Endothelial cell (in vitro differentiated cells): ENCODE measurements around the gene QKI. TPM values are rescaled to one million over a fixed set of nuclear protein-coding genes. Genes with fewer than 3 reads are reported as not detected.

Experiments used
- DNase-seq: peaks from one replicate; pipeline ENCODE4 v3.0.0; 2021; ENCODE audit warnings: low spot score
- H3K27ac Mint-ChIP-seq: one replicate; pipeline ENCODE4 v1.8.0; 2021; ENCODE audit warnings: mixed read lengths, inconsistent platforms; ENCODE audit not compliant: unreplicated experiment
- H3K27me3 Mint-ChIP-seq: one replicate; pipeline ENCODE4 v1.8.0; 2021; ENCODE audit warnings: mild to moderate bottlenecking, moderate library complexity, mixed read lengths, inconsistent platforms; ENCODE audit not compliant: unreplicated experiment
- H3K36me3 Mint-ChIP-seq: one replicate; pipeline ENCODE4 v1.8.0; 2021; ENCODE audit warnings: mild to moderate bottlenecking, low read depth, mixed read lengths, inconsistent platforms; ENCODE audit not compliant: unreplicated experiment
- H3K4me1 Mint-ChIP-seq: one replicate; pipeline ENCODE4 v1.8.0; 2021; ENCODE audit warnings: mild to moderate bottlenecking, mixed read lengths, inconsistent platforms; ENCODE audit not compliant: unreplicated experiment
- H3K4me3 Mint-ChIP-seq: one replicate; pipeline ENCODE4 v1.8.0; 2021; ENCODE audit warnings: mild to moderate bottlenecking, mixed read lengths, inconsistent platforms; ENCODE audit not compliant: unreplicated experiment
- H3K9me3 Mint-ChIP-seq: one replicate; pipeline ENCODE4 v1.8.0; 2021; ENCODE audit warnings: mixed read lengths, inconsistent platforms; ENCODE audit not compliant: unreplicated experiment
- CTCF ChIP-seq: fragments of 200-600 bp; sonication (generic); IDR thresholded peaks from one replicate; pipeline ENCODE4 v1.5.0; 2021; ENCODE audit warnings: antibody characterized with exemption; ENCODE audit not compliant: unreplicated experiment
- total RNA-seq: library from RNA; stranded (reverse); fragmentation: NEBNext Ultra II Directional; extraction: Animal tissue kit (Norgen Biotek cat#: 25700); gene quantifications from one replicate; pipeline ENCODE4 v1.2.1, GENCODE V29; 2021; ENCODE audit not compliant: unreplicated experiment

QKI gene
- total RNA-seq, 1 donor from 2014 or later, result 326 TPM

- Mint-ChIP-seq H3K4me1 (no peaks in the 10 kb centered on the region), H3K9me3 (peaks cover 9% of the 10 kb centered on the region), H3K27ac (no peak overlapping the region), H3K4me3 (no peak overlapping the region), H3K36me3 (peaks cover 19% of the 10 kb centered on the region), H3K27me3 (peaks cover 7% of the 10 kb centered on the region)
- TF ChIP-seq CTCF, result no peak
- DNase-seq, result no peak
These were observed 178.4 kb downstream of the QKI start for GRCh38 chr6:163592872-163593271.

GRCh38 chr6:163596174-163596573, 181.7 kb downstream of the QKI start:
- TF ChIP-seq CTCF, result no peak
- peaks cover 5% of the 10 kb centered on the region for H3K27me3 Mint-ChIP-seq
- no peak overlapping the region for H3K27ac Mint-ChIP-seq
- no peak overlapping the region for H3K4me3 Mint-ChIP-seq
- no peak for DNase-seq
- H3K4me1 Mint-ChIP-seq, result no peaks in the 10 kb centered on the region
- peaks cover 5% of the 10 kb centered on the region for H3K9me3 Mint-ChIP-seq
- H3K36me3 Mint-ChIP-seq, result peaks cover 10% of the 10 kb centered on the region

- no peak for TF ChIP-seq CTCF
- Mint-ChIP-seq H3K4me1 (no peaks in the 10 kb centered on the region), H3K27me3 (peaks cover 8% of the 10 kb centered on the region), H3K27ac (no peak overlapping the region), H3K4me3 (no peak overlapping the region), H3K36me3 (no peaks in the 10 kb centered on the region), H3K9me3 (no peaks in the 10 kb centered on the region)
- DNase-seq, result no peak
These were observed 184.6 kb downstream of the QKI start for GRCh38 chr6:163599136-163599535.

GRCh38 chr6:163599684-163600083, 185.2 kb downstream of the QKI start:
- TF ChIP-seq CTCF, result no peak

GRCh38 chr6:163600331-163600730, 185.8 kb downstream of the QKI start:
- Mint-ChIP-seq H3K27ac (no peak overlapping the region), H3K9me3 (no peaks in the 10 kb centered on the region), H3K27me3 (peaks cover 8% of the 10 kb centered on the region), H3K4me1 (no peaks in the 10 kb centered on the region), H3K36me3 (no peaks in the 10 kb centered on the region), H3K4me3 (no peak overlapping the region)
- no peak for DNase-seq
- TF ChIP-seq CTCF, result no peak

More at GRCh38 chr6:163599684-163600083, 185.2 kb downstream of the QKI start:
- no peak for DNase-seq
- no peaks in the 10 kb centered on the region for H3K4me1 Mint-ChIP-seq
- H3K36me3 Mint-ChIP-seq, result no peaks in the 10 kb centered on the region
- H3K27me3 Mint-ChIP-seq, result peaks cover 8% of the 10 kb centered on the region
- no peak overlapping the region for H3K4me3 Mint-ChIP-seq
- no peaks in the 10 kb centered on the region for H3K9me3 Mint-ChIP-seq
- no peak overlapping the region for H3K27ac Mint-ChIP-seq
